ENCODE measurements around the gene C2orf72.

DNA sequence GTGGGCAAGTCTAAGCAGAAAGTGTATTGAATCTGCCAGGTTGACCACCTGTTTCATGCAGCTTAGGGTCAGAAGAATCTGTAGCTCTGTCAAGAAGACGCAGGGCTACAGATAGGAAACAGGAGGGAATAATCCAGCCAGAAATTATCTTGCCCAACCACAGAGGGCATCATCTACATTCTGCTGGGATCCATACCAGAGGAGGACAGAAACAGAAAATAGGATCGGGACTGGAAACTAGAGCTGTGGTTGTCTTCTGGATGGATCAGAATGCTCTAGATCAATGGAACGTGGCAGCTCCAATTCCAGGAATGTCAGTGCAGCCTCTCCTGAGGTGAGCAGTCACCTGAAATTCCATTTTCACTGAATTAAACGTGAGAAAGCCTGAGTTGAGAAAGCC lies 37.8 kb upstream of the C2orf72 start:
- TF ChIP-seq, protein P1, sequence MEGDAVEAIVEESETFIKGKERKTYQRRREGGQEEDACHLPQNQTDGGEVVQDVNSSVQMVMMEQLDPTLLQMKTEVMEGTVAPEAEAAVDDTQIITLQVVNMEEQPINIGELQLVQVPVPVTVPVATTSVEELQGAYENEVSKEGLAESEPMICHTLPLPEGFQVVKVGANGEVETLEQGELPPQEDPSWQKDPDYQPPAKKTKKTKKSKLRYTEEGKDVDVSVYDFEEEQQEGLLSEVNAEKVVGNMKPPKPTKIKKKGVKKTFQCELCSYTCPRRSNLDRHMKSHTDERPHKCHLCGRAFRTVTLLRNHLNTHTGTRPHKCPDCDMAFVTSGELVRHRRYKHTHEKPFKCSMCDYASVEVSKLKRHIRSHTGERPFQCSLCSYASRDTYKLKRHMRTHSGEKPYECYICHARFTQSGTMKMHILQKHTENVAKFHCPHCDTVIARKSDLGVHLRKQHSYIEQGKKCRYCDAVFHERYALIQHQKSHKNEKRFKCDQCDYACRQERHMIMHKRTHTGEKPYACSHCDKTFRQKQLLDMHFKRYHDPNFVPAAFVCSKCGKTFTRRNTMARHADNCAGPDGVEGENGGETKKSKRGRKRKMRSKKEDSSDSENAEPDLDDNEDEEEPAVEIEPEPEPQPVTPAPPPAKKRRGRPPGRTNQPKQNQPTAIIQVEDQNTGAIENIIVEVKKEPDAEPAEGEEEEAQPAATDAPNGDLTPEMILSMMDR (IDR thresholded peaks at IDR 0.05), result no peak
- TF ChIP-seq POLR2A (IDR thresholded peaks at IDR 0.05) (no peak), EP300 (IDR thresholded peaks at IDR 0.05; ENCODE audit: low read depth) (no peak)

Measured in transverse colon (tissue), 3 donors.